Keratinocyte (primary cell): Measurements from ENCODE around the gene DAPK2. TPM values are rescaled to one million over a fixed set of nuclear protein-coding genes. Genes with fewer than 3 reads are reported as not detected.

Experiments used
- DNase-seq: peaks from one replicate; pipeline ENCODE4 v3.0.0-alpha.2; 2011; ENCODE audit warnings: low read depth, missing footprints, low spot score
- FAIRE-seq: peaks from 2 replicates; lab custom pipeline; 2011; peaks lifted over from hg19 to GRCh38; lab: Jason Lieb, UNC
- H2AFZ ChIP-seq: 2 replicates; pipeline ENCODE4 v1.6.0; 2012; ENCODE audit warnings: low read length, control low read depth, inconsistent platforms; ENCODE audit not compliant: control insufficient read depth
- H3K27ac ChIP-seq: 2 replicates; pipeline ENCODE4 v1.5.1; 2011; ENCODE audit warnings: low read length; ENCODE audit not compliant: control insufficient read depth, insufficient read depth
- H3K27me3 ChIP-seq: 3 replicates; pipeline ENCODE4 v1.6.0; 2011; ENCODE audit warnings: low read length; ENCODE audit not compliant: control insufficient read depth, insufficient read depth; ENCODE audit errors: extremely low read depth
- H3K36me3 ChIP-seq, 2 experiments: 2 replicates in 1 of 2; 3 replicates in 1 of 2; pipeline ENCODE4 v1.5.1; 2011; ENCODE audit warnings: low read length in 2 of 2, mild to moderate bottlenecking in 1 of 2; ENCODE audit not compliant: control insufficient read depth in 2 of 2, insufficient read depth in 2 of 2; ENCODE audit errors: extremely low read depth in 1 of 2
- H3K4me1 ChIP-seq: 3 replicates; pipeline ENCODE4 v1.5.1; 2011; ENCODE audit warnings: low read length; ENCODE audit not compliant: control insufficient read depth, insufficient read depth; ENCODE audit errors: extremely low read depth
- H3K4me2 ChIP-seq: 3 replicates; pipeline ENCODE4 v1.6.0; 2011; ENCODE audit warnings: low read depth, low read length; ENCODE audit not compliant: control insufficient read depth, insufficient read depth; ENCODE audit errors: extremely low read depth
- H3K4me3 ChIP-seq, 3 experiments: fragments of 200-600 bp in 1 of 3; sonication (generic) in 1 of 3; 2 replicates in 2 of 3; 3 replicates in 1 of 3; pipeline ENCODE4 v1.5.1; 2011 to 2016; ENCODE audit warnings: low read length in 3 of 3, mild to moderate bottlenecking in 3 of 3, control low read depth in 2 of 3, inconsistent platforms in 1 of 3, low read depth in 1 of 3, mixed read lengths in 1 of 3, mixed run types in 1 of 3, moderate library complexity in 1 of 3; ENCODE audit not compliant: control insufficient read depth in 2 of 3, insufficient read depth in 2 of 3; ENCODE audit errors: extremely low read depth in 1 of 3
- H3K79me2 ChIP-seq: 2 replicates; pipeline ENCODE4 v1.6.0; 2012; ENCODE audit warnings: low read length; ENCODE audit not compliant: control insufficient read depth, insufficient read depth
- H3K9ac ChIP-seq: 3 replicates; pipeline ENCODE4 v1.6.0; 2011; ENCODE audit warnings: low read length; ENCODE audit not compliant: control insufficient read depth, insufficient read depth; ENCODE audit errors: extremely low read depth
- H3K9me1 ChIP-seq: 3 replicates; pipeline ENCODE4 v1.6.0; 2011; ENCODE audit warnings: low read length; ENCODE audit not compliant: control insufficient read depth, insufficient read depth; ENCODE audit errors: extremely low read depth
- H3K9me3 ChIP-seq: 2 replicates; pipeline ENCODE4 v1.5.1; 2012; ENCODE audit warnings: low read depth, low read length; ENCODE audit not compliant: control insufficient read depth
- H4K20me1 ChIP-seq: 3 replicates; pipeline ENCODE4 v1.6.0; 2011; ENCODE audit warnings: low read length; ENCODE audit not compliant: control insufficient read depth, insufficient read depth; ENCODE audit errors: extremely low read depth
- CTCF ChIP-seq, 3 experiments: IDR thresholded peaks in 1 of 3; conservative IDR thresholded peaks in 1 of 3; optimal IDR thresholded peaks in 1 of 3; 2 replicates in 2 of 3; 3 replicates in 1 of 3; pipeline versions ENCODE3 to v1.5.1; 2011; ENCODE audit warnings: low read length in 3 of 3, mild to moderate bottlenecking in 3 of 3, moderate library complexity in 2 of 3, control low read depth in 1 of 3, inconsistent platforms in 1 of 3; ENCODE audit not compliant: insufficient read depth in 2 of 3; ENCODE audit errors: extremely low read depth in 1 of 3
- EZH2 ChIP-seq: IDR thresholded peaks from one replicate; pipeline ENCODE4 v1.6.1; 2012; ENCODE audit warnings: inconsistent platforms, mild to moderate bottlenecking, low read length, moderate library complexity
- dilution Hi-C: fragments of 300-500 bp; cut with MboI; formaldehyde crosslinking; loops from one replicate; pipeline ENCODE4 v1.7.0; 2020; ENCODE audit warnings: low sequenced_read_pairs; ENCODE audit not compliant: extremely low pct_ligation_motif_present
- polyA plus RNA-seq, 5 experiments: library from polyadenylated mRNA; depleted of rRNA in 3 of 5; stranded (reverse) in 3 of 5; stranded (forward) in 1 of 5; unstranded in 1 of 5; fragments of >200 nt; gene quantifications; 1 replicate in 1 of 5; 2 replicates in 3 of 5; 3 replicates in 1 of 5; pipeline versions ENCODE4 v1.2.1 to v1.2.3, GENCODE V29; 2011 to 2012; ENCODE audit warnings: missing spikeins in 2 of 5, low read depth in 1 of 5, low replicate concordance in 1 of 5

DAPK2 gene
- polyA plus RNA-seq, 1 donor (not counting 4 experiments of a cell fraction or from before 2014, with no cell fraction given) = 1.4 TPM

- H3K9ac ChIP-seq = no peak overlapping the region
- H3K36me3 ChIP-seq = no peaks in the 10 kb centered on the region
- H3K79me2 ChIP-seq = no peaks in the 10 kb centered on the region
- dilution Hi-C loops = no loop called here
- H3K27ac ChIP-seq = no peak overlapping the region
- no peaks in the 10 kb centered on the region for H3K9me3 ChIP-seq
- H2AFZ ChIP-seq = no peak overlapping the region
- H3K9me1 ChIP-seq = no peaks in the 10 kb centered on the region
- H3K27me3 ChIP-seq = no peaks in the 10 kb centered on the region
- H3K4me2 ChIP-seq = no peak overlapping the region
- no peak overlapping the region for H3K4me3 ChIP-seq
- no peaks in the 10 kb centered on the region for H4K20me1 ChIP-seq
- no peak for TF ChIP-seq CTCF (optimal IDR thresholded peaks at IDR 0.05 in 1 of 3, IDR thresholded peaks at IDR 0.05 in 1 of 3, conservative IDR thresholded peaks at IDR 0.05 in 1 of 3; ENCODE audit: extremely low read depth in 1 of 3, insufficient read depth in 2 of 3, low read length in 3 of 3)
- TF ChIP-seq EZH2 = no peak
- no peak for DNase-seq
- FAIRE-seq = no peak
- no peaks in the 10 kb centered on the region for H3K4me1 ChIP-seq
Observed at GRCh38 chr15:63877713-63878271, 168.5 kb downstream of the DAPK2 start.

GRCh38 chr15:63876085-63876662 lies 170.1 kb downstream of the DAPK2 start:
- TF ChIP-seq CTCF (optimal IDR thresholded peaks at IDR 0.05 in 1 of 3, IDR thresholded peaks at IDR 0.05 in 1 of 3, conservative IDR thresholded peaks at IDR 0.05 in 1 of 3; ENCODE audit: extremely low read depth in 1 of 3, insufficient read depth in 2 of 3, low read length in 3 of 3) = no peak
- no peak for TF ChIP-seq EZH2
- Histone ChIP-seq H3K4me3 (no peak overlapping the region), H4K20me1 (no peaks in the 10 kb centered on the region), H3K9me1 (no peaks in the 10 kb centered on the region), H3K36me3 (no peaks in the 10 kb centered on the region), H2AFZ (no peak overlapping the region), H3K9ac (no peak overlapping the region), H3K27ac (no peak overlapping the region), H3K4me2 (no peak overlapping the region), H3K9me3 (no peaks in the 10 kb centered on the region), H3K79me2 (no peaks in the 10 kb centered on the region), H3K4me1 (no peaks in the 10 kb centered on the region), H3K27me3 (no peaks in the 10 kb centered on the region)
- FAIRE-seq (no peak), DNase-seq (no peak)
- dilution Hi-C loops = no loop called here
